Common myeloid progenitor, CD34-positive (primary cell): ENCODE measurements around the gene RGS11.

Experiments used
- CTCF ChIA-PET: fragments of 350-600 bp; sonication (Branson Sonifier 250); formaldehyde crosslinking; loops from one replicate; lab custom pipeline; 2021; ENCODE audit warnings: antibody characterized with exemption; lab: Charles Lee
- POLR2A ChIA-PET: fragments of 350-600 bp; sonication (Branson Sonifier 250); formaldehyde crosslinking; loops from one replicate; lab custom pipeline; 2021; ENCODE audit warnings: antibody characterized with exemption; lab: Charles Lee
- DNase-seq, 3 donors: peaks; one replicate each; pipeline versions ENCODE4 v3.0.0 to v3.0.0-alpha.2; 2013
- H3K27ac ChIP-seq, 2 experiments: 1 replicate in 1 of 2; 2 replicates in 1 of 2; pipeline ENCODE4 v1.7.0; 2013; ENCODE audit warnings: inconsistent platforms in 2 of 2, low read length in 2 of 2, mild to moderate bottlenecking in 2 of 2, low read depth in 1 of 2, moderate library complexity in 1 of 2; ENCODE audit not compliant: severe bottlenecking in 2 of 2, insufficient read depth in 1 of 2, poor library complexity in 1 of 2
- H3K27me3 ChIP-seq, 5 experiments: replicated peaks in 2 of 5; 1 replicate in 3 of 5; 2 replicates in 2 of 5; pipeline versions ENCODE4 v1.6.1 to v1.7.0; 2013; ENCODE audit warnings: low read length in 4 of 5, mild to moderate bottlenecking in 2 of 5, moderate library complexity in 2 of 5, inconsistent platforms in 1 of 5; ENCODE audit not compliant: insufficient read depth in 5 of 5, control insufficient read depth in 4 of 5
- H3K36me3 ChIP-seq, 4 experiments: 1 replicate in 2 of 4; 2 replicates in 2 of 4; pipeline versions ENCODE4 v1.6.1 to v1.7.0; 2013; ENCODE audit warnings: low read length in 3 of 4, control low read depth in 1 of 4, mild to moderate bottlenecking in 1 of 4; ENCODE audit not compliant: control insufficient read depth in 4 of 4, insufficient read depth in 4 of 4
- H3K4me1 ChIP-seq, 4 experiments: 1 replicate in 3 of 4; 2 replicates in 1 of 4; pipeline versions ENCODE4 v1.6.1 to v1.7.1; 2013; ENCODE audit warnings: low read length in 3 of 4, mild to moderate bottlenecking in 3 of 4, control low read depth in 1 of 4, inconsistent platforms in 1 of 4, moderate library complexity in 1 of 4; ENCODE audit not compliant: control insufficient read depth in 4 of 4, insufficient read depth in 4 of 4; ENCODE audit errors: control extremely low read depth in 1 of 4
- H3K4me3 ChIP-seq, 7 experiments: 1 replicate in 4 of 7; 2 replicates in 3 of 7; pipeline versions ENCODE4 v1.5.1 to v1.7.0; 2013; ENCODE audit warnings: mild to moderate bottlenecking in 7 of 7, low read length in 6 of 7, moderate library complexity in 6 of 7, inconsistent platforms in 2 of 7, low read depth in 2 of 7, control low read depth in 1 of 7; ENCODE audit not compliant: insufficient read depth in 4 of 7, control insufficient read depth in 1 of 7; ENCODE audit errors: extremely low read depth in 1 of 7
- H3K9me3 ChIP-seq, 5 experiments: 1 replicate in 4 of 5; 2 replicates in 1 of 5; pipeline versions ENCODE4 v1.6.1 to v1.7.1; 2013; ENCODE audit warnings: low read length in 4 of 5, mild to moderate bottlenecking in 2 of 5, inconsistent platforms in 1 of 5, low read depth in 1 of 5, moderate library complexity in 1 of 5; ENCODE audit not compliant: control insufficient read depth in 4 of 5, insufficient read depth in 2 of 5; ENCODE audit errors: control extremely low read depth in 1 of 5
- WGBS: methylation state at CpG from one replicate; pipeline ENCODE4 v1.1.5; 2013; ENCODE audit not compliant: insufficient coverage; 5-methylcytosine and 5-hydroxymethylcytosine counted together

The RGS11 gene

GRCh38 chr16:297832-298231 is 22.1 kb upstream of the RGS11 start:
- 98% methylated on average over 20 of the region's 32 CpGs for WGBS
- ChIA-PET CTCF (no interaction called here), POLR2A (no interaction called here)
- peaks cover 0 to 4% (median 0%) of the 10 kb centered on the region in 4 experiments for H3K4me1 ChIP-seq
- no peaks in the 10 kb centered on the region for H3K27me3 ChIP-seq
- no peak overlapping the region for H3K4me3 ChIP-seq
- H3K27ac ChIP-seq: no peak overlapping the region
- H3K9me3 ChIP-seq: no peaks in the 10 kb centered on the region
- H3K36me3 ChIP-seq: peaks cover 9 to 46% (median 33%) of the 10 kb centered on the region in 4 experiments
- DNase-seq: no peak

- no peak for DNase-seq
- H3K9me3 ChIP-seq: no peaks in the 10 kb centered on the region
- ChIA-PET CTCF (interaction anchor here (0.9 kb wide), 1 partner anchor 10 kb away, joined by 3 read pairs; no protein-coding TSS in a partner anchor), POLR2A (no interaction called here)
- 97% methylated on average over 24 of the region's 37 CpGs for WGBS
- no peaks in the 10 kb centered on the region for H3K27me3 ChIP-seq
- peaks cover 9 to 47% (median 34%) of the 10 kb centered on the region in 4 experiments for H3K36me3 ChIP-seq
- peaks cover 0 to 4% (median 0%) of the 10 kb centered on the region in 4 experiments for H3K4me1 ChIP-seq
- H3K4me3 ChIP-seq: no peak overlapping the region
- no peak overlapping the region for H3K27ac ChIP-seq
These were observed 21.2 kb upstream of the RGS11 start for GRCh38 chr16:296806-297510.

GRCh38 chr16:296276-296675 is 20.5 kb upstream of the RGS11 start:
- no peak overlapping the region for H3K27ac ChIP-seq
- POLR2A ChIA-PET: interaction anchor here (0.5 kb wide), 1 partner anchor 54 kb away, joined by 3 read pairs; no protein-coding TSS in a partner anchor
- H3K9me3 ChIP-seq: no peaks in the 10 kb centered on the region
- H3K27me3 ChIP-seq: no peaks in the 10 kb centered on the region
- no peak for DNase-seq
- CTCF ChIA-PET: interaction anchor here (0.9 kb wide), 1 partner anchor 11 kb away, joined by 3 read pairs; no protein-coding TSS in a partner anchor
- no peak overlapping the region for H3K4me3 ChIP-seq
- peaks cover 9 to 53% (median 37%) of the 10 kb centered on the region in 4 experiments for H3K36me3 ChIP-seq
- peaks cover 0 to 4% (median 0%) of the 10 kb centered on the region in 4 experiments for H3K4me1 ChIP-seq
- 100% methylated on average over 5 of the region's 14 CpGs for WGBS

- POLR2A ChIA-PET: interaction anchor here (0.6 kb wide), 1 partner anchor 127 kb away, joined by 6 read pairs; no protein-coding TSS in a partner anchor
- H3K9me3 ChIP-seq: no peaks in the 10 kb centered on the region
These were observed 17.5 kb upstream of the RGS11 start for GRCh38 chr16:293043-293775.

GRCh38 chr16:291539-291938 is 15.8 kb upstream of the RGS11 start:
- 94% methylated on average over 16 of the region's 17 CpGs for WGBS
- peaks cover 6 to 77% (median 57%) of the 10 kb centered on the region in 4 experiments for H3K36me3 ChIP-seq
- H3K4me3 ChIP-seq: no peak overlapping the region
- no peak for DNase-seq
- no peaks in the 10 kb centered on the region for H3K27me3 ChIP-seq
- no peak overlapping the region for H3K27ac ChIP-seq
- ChIA-PET CTCF (no interaction called here), POLR2A (no interaction called here)
- H3K9me3 ChIP-seq: no peaks in the 10 kb centered on the region
- peaks cover 0 to 4% (median 0%) of the 10 kb centered on the region in 4 experiments for H3K4me1 ChIP-seq

More at GRCh38 chr16:293043-293775, 17.5 kb upstream of the RGS11 start:
- no peak overlapping the region for H3K27ac ChIP-seq
- H3K27me3 ChIP-seq: no peaks in the 10 kb centered on the region
- CTCF ChIA-PET: interaction anchor here (0.9 to 1.2 kb wide), 2 partner anchors 9 to 58 kb away, joined by 3 to 4 read pairs; no protein-coding TSS in a partner anchor
- peaks cover 12 to 77% (median 56%) of the 10 kb centered on the region in 4 experiments for H3K36me3 ChIP-seq
- 93% methylated on average over 13 of the region's 32 CpGs for WGBS
- H3K4me3 ChIP-seq: no peak overlapping the region
- no peak for DNase-seq
- peaks cover 0 to 4% (median 0%) of the 10 kb centered on the region in 4 experiments for H3K4me1 ChIP-seq

- DNase-seq: no peak
- Histone ChIP-seq H3K4me3 (no peak overlapping the region), H3K36me3 (peaks cover 3 to 74% (median 58%) of the 10 kb centered on the region in 4 experiments), H3K4me1 (no peaks in the 10 kb centered on the region), H3K27me3 (no peaks in the 10 kb centered on the region), H3K9me3 (peaks cover 0 to 3% (median 0%) of the 10 kb centered on the region in 5 experiments), H3K27ac (no peak overlapping the region)
- WGBS: 98% methylated on average over 50 of the region's 50 CpGs
- ChIA-PET CTCF (no interaction called here), POLR2A (no interaction called here)
These were observed 15.1 kb upstream of the RGS11 start for GRCh38 chr16:290681-291405.
